GM12865 (cell line): ENCODE results near the gene PLEKHA5.
"Not testable (repeated sequence)": the region's sequence is repeated elsewhere in the genome, so short reads cannot be mapped to it uniquely, and the experiment has no call there.

Experiments used
- DNase-seq: peaks from one replicate; pipeline ENCODE4 v3.0.0; 2010; ENCODE audit warnings: low read depth
- H3K4me3 ChIP-seq: 2 replicates; pipeline ENCODE4 v1.5.1; 2011; ENCODE audit warnings: mild to moderate bottlenecking, low read depth, low read length, control low read depth
- CTCF ChIP-seq: IDR thresholded peaks from 2 replicates; pipeline ENCODE4 v1.5.1; 2011; ENCODE audit warnings: low read length, control low read depth, low read depth, inconsistent platforms; ENCODE audit not compliant: insufficient read depth; ENCODE audit errors: missing control alignments

PLEKHA5 gene

GRCh38 chr12:19303496-19303895 lies 174.0 kb downstream of the PLEKHA5 start:
- H3K4me3 ChIP-seq: no peak overlapping the region
- no peak for TF ChIP-seq CTCF
- DNase-seq: no peak

- no peak overlapping the region for H3K4me3 ChIP-seq
- DNase-seq: no peak
- no peak for TF ChIP-seq CTCF
Observed at GRCh38 chr12:19304149-19304750, 174.7 kb downstream of the PLEKHA5 start.

- not testable (repeated sequence) for DNase-seq, H3K4me3 ChIP-seq
Observed at GRCh38 chr12:19305621-19306020, 176.1 kb downstream of the PLEKHA5 start.

GRCh38 chr12:19306366-19306765 lies 176.8 kb downstream of the PLEKHA5 start:
- no peak for DNase-seq
- no peak overlapping the region for H3K4me3 ChIP-seq
- no peak for TF ChIP-seq CTCF

GRCh38 chr12:19307451-19307850 lies 177.9 kb downstream of the PLEKHA5 start:
- no peak for TF ChIP-seq CTCF
- no peak overlapping the region for H3K4me3 ChIP-seq
- DNase-seq: no peak

- TF ChIP-seq CTCF: no peak
- DNase-seq: no peak
- no peak overlapping the region for H3K4me3 ChIP-seq
Observed at GRCh38 chr12:19311165-19311564, 181.6 kb downstream of the PLEKHA5 start.

- H3K4me3 ChIP-seq: no peak overlapping the region
- no peak for DNase-seq
- TF ChIP-seq CTCF: no peak
Observed at GRCh38 chr12:19312637-19313036, 183.1 kb downstream of the PLEKHA5 start.
